H9 (cell line): ENCODE results near the gene METAP2. TPM values are rescaled to one million over a fixed set of nuclear protein-coding genes. Genes with fewer than 3 reads are reported as not detected.

Experiments
- DNase-seq: peaks from one replicate; pipeline ENCODE4 v3.0.0-alpha.2; 2017
- H2AFZ ChIP-seq: one replicate; pipeline ENCODE4 v1.6.1; 2013; ENCODE audit warnings: mild to moderate bottlenecking, low read length, control low read depth, moderate library complexity
- H2AK5ac ChIP-seq: 2 replicates; pipeline ENCODE4 v1.6.1; 2013; ENCODE audit warnings: low read length, control low read depth, mixed read lengths; ENCODE audit not compliant: insufficient read length
- H2BK120ac ChIP-seq: one replicate; pipeline ENCODE4 v1.6.1; 2013; ENCODE audit warnings: low read depth, mild to moderate bottlenecking, low read length, control low read depth, inconsistent platforms; ENCODE audit not compliant: poor library complexity, severe bottlenecking
- H2BK12ac ChIP-seq: 2 replicates; pipeline ENCODE4 v1.6.1; 2013; ENCODE audit warnings: low read length, control low read depth, mixed read lengths, low read depth; ENCODE audit not compliant: insufficient read length
- H2BK15ac ChIP-seq: 2 replicates; pipeline ENCODE4 v1.6.1; 2013; ENCODE audit warnings: low read depth, low read length, control low read depth
- H2BK20ac ChIP-seq: one replicate; pipeline ENCODE4 v1.6.1; 2013; ENCODE audit warnings: low read depth, mild to moderate bottlenecking, low read length, control low read depth, inconsistent platforms; ENCODE audit not compliant: poor library complexity, severe bottlenecking
- H2BK5ac ChIP-seq: 2 replicates; pipeline ENCODE4 v1.6.1; 2013; ENCODE audit warnings: low read length, control low read depth, mixed read lengths; ENCODE audit not compliant: insufficient read length
- H3K14ac ChIP-seq: 2 replicates; pipeline ENCODE4 v1.6.1; 2013; ENCODE audit warnings: low read length, control low read depth; ENCODE audit not compliant: insufficient read depth
- H3K18ac ChIP-seq: 2 replicates; pipeline ENCODE4 v1.6.1; 2013; ENCODE audit warnings: low read depth, mild to moderate bottlenecking, mixed read lengths, low read length, control low read depth; ENCODE audit not compliant: insufficient read length
- H3K23ac ChIP-seq: 2 replicates; pipeline ENCODE4 v1.6.1; 2013; ENCODE audit warnings: low read length, control low read depth, mixed read lengths, low read depth; ENCODE audit not compliant: insufficient read length
- H3K23me2 ChIP-seq: 2 replicates; pipeline ENCODE4 v1.6.1; 2013; ENCODE audit warnings: low read depth, mild to moderate bottlenecking, mixed read lengths, low read length, control low read depth; ENCODE audit not compliant: insufficient read length, poor library complexity, severe bottlenecking
- H3K27ac ChIP-seq: 2 replicates; pipeline ENCODE4 v1.5.1; 2013; ENCODE audit warnings: low read length, control low read depth, mixed read lengths, low read depth; ENCODE audit not compliant: insufficient read length
- H3K27me3 ChIP-seq: 2 replicates; pipeline ENCODE4 v1.6.1; 2013; ENCODE audit warnings: low read length, control low read depth, inconsistent platforms; ENCODE audit not compliant: insufficient read depth
- H3K4ac ChIP-seq: 2 replicates; pipeline ENCODE4 v1.6.1; 2013; ENCODE audit warnings: low read depth, mild to moderate bottlenecking, control low read depth, inconsistent platforms, low read length, moderate library complexity
- H3K4me1 ChIP-seq: 2 replicates; pipeline ENCODE4 v1.6.1; 2013; ENCODE audit warnings: low read length, control low read depth, inconsistent platforms; ENCODE audit not compliant: insufficient read depth
- H3K4me2 ChIP-seq: 2 replicates; pipeline ENCODE4 v1.6.1; 2013; ENCODE audit warnings: low read length, control low read depth, mixed read lengths; ENCODE audit not compliant: insufficient read length, insufficient read depth
- H3K56ac ChIP-seq: 2 replicates; pipeline ENCODE4 v1.6.1; 2013; ENCODE audit warnings: low read depth, mild to moderate bottlenecking, mixed read lengths, low read length, control low read depth; ENCODE audit not compliant: insufficient read length
- H3K79me1 ChIP-seq: 2 replicates; pipeline ENCODE4 v1.6.1; 2013; ENCODE audit warnings: low read depth, mild to moderate bottlenecking, moderate library complexity, low read length, control low read depth, inconsistent platforms; ENCODE audit not compliant: insufficient read depth, poor library complexity, severe bottlenecking
- H3K79me2 ChIP-seq: 2 replicates; pipeline ENCODE4 v1.6.1; 2013; ENCODE audit warnings: low read length, control low read depth, inconsistent platforms; ENCODE audit not compliant: insufficient read depth
- H3K9ac ChIP-seq: 2 replicates; pipeline ENCODE4 v1.6.1; 2013; ENCODE audit warnings: low read length, control low read depth, mixed read lengths; ENCODE audit not compliant: insufficient read length; ENCODE audit errors: extremely low read depth
- H3K9me3 ChIP-seq: one replicate; pipeline ENCODE4 v1.6.1; 2013; ENCODE audit warnings: low read depth, low read length, inconsistent platforms; ENCODE audit not compliant: control insufficient read depth
- H3T11ph ChIP-seq: one replicate; pipeline ENCODE4 v1.6.1; 2013; ENCODE audit warnings: mild to moderate bottlenecking, low read length, control low read depth, inconsistent platforms
- H4K20me1 ChIP-seq: one replicate; pipeline ENCODE4 v1.6.1; 2013; ENCODE audit not compliant: control insufficient read depth, insufficient read length, insufficient read depth
- H4K5ac ChIP-seq: 2 replicates; pipeline ENCODE4 v1.6.1; 2013; ENCODE audit warnings: low read depth, mild to moderate bottlenecking, mixed read lengths, low read length, control low read depth; ENCODE audit not compliant: insufficient read length
- H4K8ac ChIP-seq: replicated peaks from 2 replicates; pipeline ENCODE4 v1.6.1; 2013; ENCODE audit warnings: low read length, control low read depth, mixed read lengths, low read depth; ENCODE audit not compliant: insufficient read length
- H4K91ac ChIP-seq: 2 replicates; pipeline ENCODE4 v1.6.1; 2013; ENCODE audit warnings: low read depth, mild to moderate bottlenecking, moderate library complexity, mixed read lengths, low read length, control low read depth; ENCODE audit not compliant: insufficient read length
- H3K27ac Mint-ChIP-seq, 3 experiments: 2 replicates in 2 of 3; 3 replicates in 1 of 3; pipeline ENCODE4 v1.8.0; 2020 to 2021; ENCODE audit warnings: mixed read lengths in 3 of 3, mild to moderate bottlenecking in 1 of 3, moderate library complexity in 1 of 3
- H3K27me3 Mint-ChIP-seq: 2 replicates; pipeline ENCODE4 v1.8.0; 2021; ENCODE audit warnings: low read depth, mild to moderate bottlenecking, moderate library complexity, mixed read lengths
- H3K36me3 Mint-ChIP-seq, 3 experiments: 2 replicates in 2 of 3; 3 replicates in 1 of 3; pipeline ENCODE4 v1.8.0; 2020 to 2021; ENCODE audit warnings: low read depth in 3 of 3, mixed read lengths in 3 of 3; ENCODE audit not compliant: insufficient read depth in 1 of 3
- H3K4me1 Mint-ChIP-seq, 2 experiments: 2 replicates each; pipeline ENCODE4 v1.8.0; 2020; ENCODE audit warnings: mixed read lengths in 2 of 2
- H3K4me3 Mint-ChIP-seq, 2 experiments: 2 replicates in 1 of 2; 3 replicates in 1 of 2; pipeline ENCODE4 v1.8.0; 2020 to 2021; ENCODE audit warnings: mild to moderate bottlenecking in 2 of 2, mixed read lengths in 2 of 2, moderate library complexity in 1 of 2
- H3K9me3 Mint-ChIP-seq, 2 experiments: 2 replicates in 1 of 2; 3 replicates in 1 of 2; pipeline ENCODE4 v1.8.0; 2020; ENCODE audit warnings: mild to moderate bottlenecking in 2 of 2, mixed read lengths in 2 of 2, moderate library complexity in 1 of 2
- CTCF ChIP-seq: fragments of 200-600 bp; sonication (generic); conservative IDR thresholded peaks from 3 replicates; pipeline ENCODE4 v1.8.0; 2021; ENCODE audit warnings: antibody characterized with exemption, mild to moderate bottlenecking
- total RNA-seq: library from RNA; stranded (reverse); gene quantifications from 2 replicates; pipeline ENCODE4 v1.2.1, GENCODE V29; 2021

METAP2 gene
- total RNA-seq, 1 experiment from 2014 or later: 140 TPM

GRCh38 chr12:95518944-95519343, 45.0 kb downstream of the METAP2 start:
- no peaks in the 10 kb centered on the region for H3K23me2 ChIP-seq
- no peak overlapping the region for H3K23ac ChIP-seq
- no peak overlapping the region for H2BK20ac ChIP-seq
- no peak overlapping the region for H3K18ac ChIP-seq
- Mint-ChIP-seq H3K27ac (no peak overlapping the region), H3K27me3 (no peaks in the 10 kb centered on the region), H3K9me3 (no peaks in the 10 kb centered on the region), H3K36me3 (peaks cover 43 to 84% (median 56%) of the 10 kb centered on the region in 3 experiments), H3K4me1 (peaks cover 0 to 6% of the 10 kb centered on the region in 2 experiments; a peak in 2 of 4 replicates), H3K4me3 (no peak overlapping the region)
- H3K4ac ChIP-seq: no peak overlapping the region
- H3K79me1 ChIP-seq: no peaks in the 10 kb centered on the region
- TF ChIP-seq CTCF: no peak
- H3K9me3 ChIP-seq: no peaks in the 10 kb centered on the region
- H3K14ac ChIP-seq: no peak overlapping the region
- no peak for DNase-seq
- no peak overlapping the region for H4K5ac ChIP-seq
- H4K20me1 ChIP-seq: no peaks in the 10 kb centered on the region
- no peak overlapping the region for H3K4me2 ChIP-seq
- no peak overlapping the region for H2AFZ ChIP-seq
- H2BK12ac ChIP-seq: no peak overlapping the region
- H2AK5ac ChIP-seq: no peak overlapping the region
- no peaks in the 10 kb centered on the region; the same call in 1 of the 2 replicates for H3K79me2 ChIP-seq
- no peak overlapping the region for H3K56ac ChIP-seq
- peaks cover 2% of the 10 kb centered on the region; the same call in 1 of the 2 replicates for H3K4me1 ChIP-seq
- H3K27ac ChIP-seq: no peak overlapping the region
- no peak overlapping the region for H4K91ac ChIP-seq
- no peak overlapping the region for H2BK120ac ChIP-seq
- H3K27me3 ChIP-seq: no peaks in the 10 kb centered on the region
- H3K9ac ChIP-seq: no peak overlapping the region
- H3T11ph ChIP-seq: no peak overlapping the region
- H2BK5ac ChIP-seq: no peak overlapping the region
- H4K8ac ChIP-seq: no peak overlapping the region
- no peak overlapping the region for H2BK15ac ChIP-seq
